MM.1S (cell line): ENCODE measurements around the gene ZNF444.
"Not testable (repeated sequence)": the region's sequence is repeated elsewhere in the genome, so short reads cannot be mapped to it uniquely, and the experiment has no call there.

Source experiments
- DNase-seq: peaks from one replicate; pipeline ENCODE4 v3.0.0-alpha.2; 2015
- H2AFZ ChIP-seq: fragments of 300-600 bp; sonication (generic); 2 replicates; pipeline ENCODE4 v1.6.0; 2016; ENCODE audit warnings: antibody characterized with exemption, low read length
- H3F3A ChIP-seq: fragments of 300-600 bp; sonication (generic); 2 replicates; pipeline ENCODE4 v1.6.1; 2016; ENCODE audit warnings: mild to moderate bottlenecking, antibody characterized with exemption, low read length, moderate library complexity, mixed read lengths; ENCODE audit not compliant: insufficient read depth
- H3K27ac ChIP-seq: fragments of 300-600 bp; sonication (generic); 2 replicates; pipeline ENCODE4 v1.5.1; 2016; ENCODE audit warnings: mild to moderate bottlenecking, low read length
- H3K27me3 ChIP-seq: fragments of 300-600 bp; sonication (generic); replicated peaks from 2 replicates; pipeline ENCODE4 v1.6.0; 2016; ENCODE audit warnings: low read length; ENCODE audit not compliant: insufficient read depth
- H3K36me3 ChIP-seq: fragments of 300-600 bp; sonication (generic); replicated peaks from 2 replicates; pipeline ENCODE4 v1.6.1; 2016; ENCODE audit warnings: mild to moderate bottlenecking, low read length, mixed read lengths; ENCODE audit not compliant: insufficient read depth
- H3K4me1 ChIP-seq: fragments of 300-600 bp; sonication (generic); 2 replicates; pipeline ENCODE4 v1.6.1; 2016; ENCODE audit warnings: low read length, mixed read lengths
- H3K4me2 ChIP-seq: fragments of 300-600 bp; sonication (generic); 2 replicates; pipeline ENCODE4 v1.6.0; 2016; ENCODE audit warnings: low read depth, low read length
- H3K4me3 ChIP-seq: fragments of 300-600 bp; sonication (generic); 2 replicates; pipeline ENCODE4 v1.5.1; 2016; ENCODE audit warnings: low read length, mixed read lengths
- H3K79me2 ChIP-seq: fragments of 300-600 bp; sonication (generic); 2 replicates; pipeline ENCODE4 v1.6.1; 2016; ENCODE audit warnings: mixed run types, low read length, mixed read lengths
- H3K9ac ChIP-seq: fragments of 300-600 bp; sonication (generic); 2 replicates; pipeline ENCODE4 v1.6.1; 2016; ENCODE audit warnings: low read length, mixed read lengths
- H3K9me2 ChIP-seq: fragments of 300-600 bp; sonication (generic); replicated peaks from 2 replicates; pipeline ENCODE4 v1.6.1; 2016; ENCODE audit warnings: mild to moderate bottlenecking, low read length, mixed read lengths; ENCODE audit not compliant: insufficient read depth
- H3K9me3 ChIP-seq: fragments of 300-600 bp; sonication (generic); replicated peaks from 2 replicates; pipeline ENCODE4 v1.6.1; 2016; ENCODE audit warnings: mild to moderate bottlenecking, low read length, mixed read lengths; ENCODE audit not compliant: insufficient read depth
- H4K20me1 ChIP-seq: fragments of 300-600 bp; sonication (generic); 2 replicates; pipeline ENCODE4 v1.6.1; 2016; ENCODE audit warnings: mild to moderate bottlenecking, low read length, moderate library complexity, mixed read lengths; ENCODE audit not compliant: insufficient read depth
- CTCF ChIP-seq: fragments of 300-600 bp; sonication (generic); IDR thresholded peaks from 2 replicates; pipeline ENCODE4 v1.5.1; 2016; ENCODE audit warnings: antibody characterized with exemption, low read length, mixed read lengths
- EZH2 ChIP-seq: fragments of 300-600 bp; sonication (generic); optimal IDR thresholded peaks from 2 replicates; pipeline ENCODE3; 2017; ENCODE audit warnings: low read depth, mild to moderate bottlenecking, antibody characterized with exemption, low read length, mixed read lengths
- EZH2phosphoT487 ChIP-seq: fragments of 300-600 bp; sonication (generic); IDR thresholded peaks from 2 replicates; pipeline ENCODE4 v1.6.1; 2018; ENCODE audit warnings: antibody characterized with exemption, low read length

ZNF444 gene

GRCh38 chr19:56199687-56200086, 58.6 kb downstream of the ZNF444 start:
- H3K9me2 ChIP-seq, result no peaks in the 10 kb centered on the region
- H2AFZ ChIP-seq, result no peak overlapping the region
- H3F3A ChIP-seq, result no peaks in the 10 kb centered on the region
- no peak overlapping the region for H3K4me3 ChIP-seq
- no peak overlapping the region for H3K27ac ChIP-seq
- H3K9me3 ChIP-seq, result no peaks in the 10 kb centered on the region
- no peaks in the 10 kb centered on the region for H3K36me3 ChIP-seq
- TF ChIP-seq CTCF (no peak), EZH2phosphoT487 (no peak), EZH2 (no peak)
- no peak for DNase-seq
- H3K4me2 ChIP-seq, result no peak overlapping the region
- no peaks in the 10 kb centered on the region for H3K79me2 ChIP-seq
- peaks cover 68% of the 10 kb centered on the region for H3K27me3 ChIP-seq
- no peaks in the 10 kb centered on the region for H4K20me1 ChIP-seq
- no peaks in the 10 kb centered on the region for H3K4me1 ChIP-seq
- no peak overlapping the region for H3K9ac ChIP-seq

GRCh38 chr19:56201973-56202372, 60.9 kb downstream of the ZNF444 start, which contains the start of gene ZSCAN5C:
Gene ZSCAN5C, plus strand, starts transcription at chr19:56202273. Its CDS starts 3,641 bp downstream, at chr19:56205914.
- Histone ChIP-seq H3K4me1 (no peaks in the 10 kb centered on the region), H3K79me2 (no peaks in the 10 kb centered on the region), H2AFZ (no peak within 1 kb of the TSS), H3F3A (no peaks in the 10 kb centered on the region), H3K9me2 (no peaks in the 10 kb centered on the region), H3K27ac (no peak within 1 kb of the TSS), H3K36me3 (no peaks in the 10 kb centered on the region), H3K9me3 (no peaks in the 10 kb centered on the region), H3K4me2 (no peak within 1 kb of the TSS), H3K4me3 (no peak within 1 kb of the TSS), H3K27me3 (peaks cover 61% of the 10 kb centered on the region), H3K9ac (no peak within 1 kb of the TSS), H4K20me1 (no peaks in the 10 kb centered on the region)
- DNase-seq, result no peak
- TF ChIP-seq EZH2phosphoT487 (no peak), CTCF (no peak), EZH2 (no peak)

- H4K20me1 ChIP-seq, H3K9ac ChIP-seq: not testable (repeated sequence)
Observed at GRCh38 chr19:56207581-56207980, 66.5 kb downstream of the ZNF444 start.

GRCh38 chr19:56209091-56209490, 68.0 kb downstream of the ZNF444 start:
- Histone ChIP-seq H4K20me1 (no peaks in the 10 kb centered on the region), H3K4me1 (no peaks in the 10 kb centered on the region), H3F3A (no peaks in the 10 kb centered on the region), H3K27me3 (peaks cover 43% of the 10 kb centered on the region), H3K79me2 (no peaks in the 10 kb centered on the region), H2AFZ (no peak overlapping the region), H3K9ac (no peak overlapping the region), H3K27ac (no peak overlapping the region), H3K9me3 (no peaks in the 10 kb centered on the region), H3K4me3 (no peak overlapping the region), H3K9me2 (no peaks in the 10 kb centered on the region), H3K36me3 (no peaks in the 10 kb centered on the region), H3K4me2 (no peak overlapping the region)
- TF ChIP-seq EZH2, result no peak
- TF ChIP-seq EZH2phosphoT487, result no peak
- no peak for TF ChIP-seq CTCF
- no peak for DNase-seq

More at GRCh38 chr19:56207581-56207980, 66.5 kb downstream of the ZNF444 start:
- not testable (repeated sequence) for H3K79me2 ChIP-seq, H3K36me3 ChIP-seq, H3K27ac ChIP-seq, H2AFZ ChIP-seq, DNase-seq, H3F3A ChIP-seq, H3K9me2 ChIP-seq, H3K9me3 ChIP-seq, H3K4me1 ChIP-seq, H3K4me2 ChIP-seq, H3K4me3 ChIP-seq
- H3K27me3 ChIP-seq, result peaks cover 44% of the 10 kb centered on the region

GRCh38 chr19:56210036-56210435, 68.9 kb downstream of the ZNF444 start:
- H3K27me3 ChIP-seq, result peaks cover 47% of the 10 kb centered on the region
- H3K9ac ChIP-seq, DNase-seq, H3K79me2 ChIP-seq, H3K9me3 ChIP-seq, H3K36me3 ChIP-seq, H2AFZ ChIP-seq, H3K4me2 ChIP-seq, H3F3A ChIP-seq, H3K4me3 ChIP-seq, H3K27ac ChIP-seq, H3K4me1 ChIP-seq, H4K20me1 ChIP-seq, H3K9me2 ChIP-seq: not testable (repeated sequence)
